ENCODE measurements around the gene ZRANB2.

- no peak for TF ChIP-seq CTCF (IDR thresholded peaks at IDR 0.05; ENCODE audit: low read depth, low read length)
- TF ChIP-seq POLR2A (IDR thresholded peaks at IDR 0.05; ENCODE audit: extremely low read depth, insufficient read length), result no peak
Measured at GRCh38 chr1:71039661-71040262, 41.1 kb downstream of the ZRANB2 start.

Measured in NB4 (cell line).